ENCODE results near the gene ATP2C1.

DNA sequence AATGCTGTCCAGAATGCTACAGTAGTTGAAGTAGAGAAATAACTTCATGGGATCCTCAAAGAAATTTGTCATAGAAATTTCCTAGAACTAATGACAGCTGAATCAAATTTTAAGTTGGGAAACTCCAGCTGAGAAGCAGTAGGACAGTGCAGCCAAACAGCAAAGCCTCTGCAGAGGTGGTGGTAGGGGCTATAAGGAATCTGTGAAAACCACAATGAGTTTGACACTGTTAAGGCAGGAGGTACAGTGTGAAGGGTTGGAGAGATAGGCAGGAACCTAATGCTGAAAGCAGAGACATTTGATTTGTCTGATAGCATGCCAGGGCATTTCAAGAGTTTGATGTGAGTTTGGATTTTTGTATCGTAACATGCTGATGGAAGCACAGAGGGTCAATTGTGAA is 110.7 kb downstream of the ATP2C1 start:
- TF ChIP-seq, protein P1, sequence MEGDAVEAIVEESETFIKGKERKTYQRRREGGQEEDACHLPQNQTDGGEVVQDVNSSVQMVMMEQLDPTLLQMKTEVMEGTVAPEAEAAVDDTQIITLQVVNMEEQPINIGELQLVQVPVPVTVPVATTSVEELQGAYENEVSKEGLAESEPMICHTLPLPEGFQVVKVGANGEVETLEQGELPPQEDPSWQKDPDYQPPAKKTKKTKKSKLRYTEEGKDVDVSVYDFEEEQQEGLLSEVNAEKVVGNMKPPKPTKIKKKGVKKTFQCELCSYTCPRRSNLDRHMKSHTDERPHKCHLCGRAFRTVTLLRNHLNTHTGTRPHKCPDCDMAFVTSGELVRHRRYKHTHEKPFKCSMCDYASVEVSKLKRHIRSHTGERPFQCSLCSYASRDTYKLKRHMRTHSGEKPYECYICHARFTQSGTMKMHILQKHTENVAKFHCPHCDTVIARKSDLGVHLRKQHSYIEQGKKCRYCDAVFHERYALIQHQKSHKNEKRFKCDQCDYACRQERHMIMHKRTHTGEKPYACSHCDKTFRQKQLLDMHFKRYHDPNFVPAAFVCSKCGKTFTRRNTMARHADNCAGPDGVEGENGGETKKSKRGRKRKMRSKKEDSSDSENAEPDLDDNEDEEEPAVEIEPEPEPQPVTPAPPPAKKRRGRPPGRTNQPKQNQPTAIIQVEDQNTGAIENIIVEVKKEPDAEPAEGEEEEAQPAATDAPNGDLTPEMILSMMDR (IDR thresholded peaks at IDR 0.05 in 4 of 5, conservative IDR thresholded peaks at IDR 0.05 in 1 of 5), result no peak
- TF ChIP-seq POLR2A (IDR thresholded peaks at IDR 0.05), result no peak

All from gastrocnemius medialis (tissue), 4 donors.